Prostate gland (tissue), 2 donors: ENCODE data around the gene XYLT2. TPM values are rescaled to one million over a fixed set of nuclear protein-coding genes. Genes with fewer than 3 reads are reported as not detected.

Source experiments
- DNase-seq: peaks from one replicate; pipeline ENCODE4 v3.0.0-alpha.2; 2019; ENCODE audit warnings: low spot score
- H3K27ac ChIP-seq, 2 donors: fragments of 200-600 bp; sonication (generic); 2 replicates each; pipeline ENCODE4 v1.5.1; 2017 to 2019
- H3K27me3 ChIP-seq: fragments of 200-600 bp; sonication (generic); replicated peaks from 2 replicates; pipeline ENCODE4 v1.5.1; 2019; ENCODE audit not compliant: insufficient read depth
- H3K36me3 ChIP-seq, 2 donors: fragments of 200-600 bp; sonication (generic); 1 replicate in 1 of 2; 2 replicates in 1 of 2; pipeline versions ENCODE4 v1.5.1 to v1.8.1; 2017 to 2019
- H3K4me1 ChIP-seq: fragments of 200-600 bp; sonication (generic); replicated peaks from 2 replicates; pipeline ENCODE4 v1.5.1; 2019
- H3K4me3 ChIP-seq, 2 donors: fragments of 200-600 bp; sonication (generic); 2 replicates each; pipeline ENCODE4 v1.5.1; 2017 to 2019
- H3K9me3 ChIP-seq: fragments of 200-600 bp; sonication (generic); 2 replicates; pipeline ENCODE4 v1.5.1; 2017
- POLR2A ChIP-seq: fragments of 450-650 bp; IDR thresholded peaks from one replicate; pipeline ENCODE4 v1.6.1; 2016; ENCODE audit warnings: antibody characterized with exemption, mild to moderate bottlenecking
- POLR2AphosphoS5 ChIP-seq: sonication (generic); formaldehyde crosslinking; IDR thresholded peaks from one replicate; pipeline ENCODE4 v1.6.1; 2017; ENCODE audit warnings: antibody characterized with exemption
- WGBS: methylation state at CpG from one replicate; pipeline ENCODE4 v1.1.5; 2018; 5-methylcytosine and 5-hydroxymethylcytosine counted together
- intact Hi-C: fragments of 100-400 bp; cut with DNase I; formaldehyde crosslinking; loops from one replicate; pipeline ENCODE4 v1.14.2; 2022
- total RNA-seq, 2 donors: library from RNA; depleted of rRNA; stranded (reverse); fragments of >200 nt; gene quantifications; one replicate each; pipeline ENCODE4 v1.1.0, GENCODE V29; 2016
- TF ChIP-seq, protein P1 (sequence below), 4 experiments: fragments of 200-600 bp in 2 of 4; fragments of 450-650 bp in 2 of 4; sonication (generic) in 2 of 4; IDR thresholded peaks; 1 replicate in 3 of 4; 2 replicates in 1 of 4; pipeline ENCODE4 v1.5.1; 2016 to 2019; ENCODE audit warnings: antibody characterized with exemption in 4 of 4, mild to moderate bottlenecking in 2 of 4, moderate library complexity in 2 of 4

Gene XYLT2
- total RNA-seq, 2 donors from 2014 or later = 44.8 to 49.8 TPM

DNA sequence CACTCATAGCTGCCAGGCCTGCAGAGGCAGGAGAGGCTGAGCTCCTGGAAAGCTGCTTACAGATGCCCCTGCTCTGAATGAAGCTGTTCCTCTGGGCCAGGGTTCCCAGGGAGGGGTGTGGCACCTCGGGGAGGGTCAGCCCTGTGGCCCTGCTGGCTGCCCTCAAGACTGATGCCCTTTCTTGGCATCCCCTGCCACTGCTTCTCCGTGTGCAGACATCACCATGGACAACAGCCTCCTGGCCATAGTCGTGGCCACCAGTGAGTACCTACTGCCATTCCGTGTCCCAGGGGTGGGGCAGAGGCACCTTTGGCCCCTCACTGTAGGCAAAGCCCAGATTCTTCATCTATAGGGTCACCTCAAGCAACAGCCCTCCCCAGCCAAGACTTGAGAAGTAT lies 18.1 kb downstream of the XYLT2 start:
- WGBS = 52% methylated on average over 4 of the region's 4 CpGs
- Histone ChIP-seq H3K9me3 (no peaks in the 10 kb centered on the region), H3K36me3 (peaks cover 2 to 20% of the 10 kb centered on the region in 2 donors), H3K4me3 (no peak overlapping the region), H3K27ac (no peak overlapping the region), H3K4me1 (no peaks in the 10 kb centered on the region), H3K27me3 (no peaks in the 10 kb centered on the region)
- DNase-seq = no peak
- intact Hi-C loops = no loop called here
- TF ChIP-seq POLR2AphosphoS5 (no peak), POLR2A (no peak)
- TF ChIP-seq, protein P1, sequence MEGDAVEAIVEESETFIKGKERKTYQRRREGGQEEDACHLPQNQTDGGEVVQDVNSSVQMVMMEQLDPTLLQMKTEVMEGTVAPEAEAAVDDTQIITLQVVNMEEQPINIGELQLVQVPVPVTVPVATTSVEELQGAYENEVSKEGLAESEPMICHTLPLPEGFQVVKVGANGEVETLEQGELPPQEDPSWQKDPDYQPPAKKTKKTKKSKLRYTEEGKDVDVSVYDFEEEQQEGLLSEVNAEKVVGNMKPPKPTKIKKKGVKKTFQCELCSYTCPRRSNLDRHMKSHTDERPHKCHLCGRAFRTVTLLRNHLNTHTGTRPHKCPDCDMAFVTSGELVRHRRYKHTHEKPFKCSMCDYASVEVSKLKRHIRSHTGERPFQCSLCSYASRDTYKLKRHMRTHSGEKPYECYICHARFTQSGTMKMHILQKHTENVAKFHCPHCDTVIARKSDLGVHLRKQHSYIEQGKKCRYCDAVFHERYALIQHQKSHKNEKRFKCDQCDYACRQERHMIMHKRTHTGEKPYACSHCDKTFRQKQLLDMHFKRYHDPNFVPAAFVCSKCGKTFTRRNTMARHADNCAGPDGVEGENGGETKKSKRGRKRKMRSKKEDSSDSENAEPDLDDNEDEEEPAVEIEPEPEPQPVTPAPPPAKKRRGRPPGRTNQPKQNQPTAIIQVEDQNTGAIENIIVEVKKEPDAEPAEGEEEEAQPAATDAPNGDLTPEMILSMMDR (IDR thresholded peaks at IDR 0.05) = no peak

- H3K27me3 ChIP-seq = no peaks in the 10 kb centered on the region
- no peak overlapping the region for H3K27ac ChIP-seq
- no peak for DNase-seq
- H3K36me3 ChIP-seq = peaks cover 8 to 25% of the 10 kb centered on the region in 2 donors
- H3K9me3 ChIP-seq = no peaks in the 10 kb centered on the region
- no peak overlapping the region for H3K4me3 ChIP-seq
- WGBS = 59% methylated on average over 9 of the region's 9 CpGs
- H3K4me1 ChIP-seq = no peaks in the 10 kb centered on the region
- no peak for TF ChIP-seq POLR2A
- no peak for TF ChIP-seq POLR2AphosphoS5
- TF ChIP-seq, protein P1 (IDR thresholded peaks at IDR 0.05) = no peak
- intact Hi-C loops = no loop called here
These were observed 18.8 kb downstream of the XYLT2 start for GRCh38 chr17:50364715-50365114.

- WGBS = 73% methylated on average over 2 of the region's 2 CpGs
- no peaks in the 10 kb centered on the region for H3K9me3 ChIP-seq
- TF ChIP-seq POLR2A (no peak), POLR2AphosphoS5 (no peak)
- TF ChIP-seq, protein P1 (IDR thresholded peaks at IDR 0.05) = no peak
- H3K27ac ChIP-seq = no peak overlapping the region
- H3K27me3 ChIP-seq = no peaks in the 10 kb centered on the region
- peaks cover 13 to 30% of the 10 kb centered on the region in 2 donors for H3K36me3 ChIP-seq
- H3K4me1 ChIP-seq = no peaks in the 10 kb centered on the region
- intact Hi-C loops = no loop called here
- no peak overlapping the region for H3K4me3 ChIP-seq
- DNase-seq = no peak
These were observed 19.2 kb downstream of the XYLT2 start for GRCh38 chr17:50365165-50365564.

DNA sequence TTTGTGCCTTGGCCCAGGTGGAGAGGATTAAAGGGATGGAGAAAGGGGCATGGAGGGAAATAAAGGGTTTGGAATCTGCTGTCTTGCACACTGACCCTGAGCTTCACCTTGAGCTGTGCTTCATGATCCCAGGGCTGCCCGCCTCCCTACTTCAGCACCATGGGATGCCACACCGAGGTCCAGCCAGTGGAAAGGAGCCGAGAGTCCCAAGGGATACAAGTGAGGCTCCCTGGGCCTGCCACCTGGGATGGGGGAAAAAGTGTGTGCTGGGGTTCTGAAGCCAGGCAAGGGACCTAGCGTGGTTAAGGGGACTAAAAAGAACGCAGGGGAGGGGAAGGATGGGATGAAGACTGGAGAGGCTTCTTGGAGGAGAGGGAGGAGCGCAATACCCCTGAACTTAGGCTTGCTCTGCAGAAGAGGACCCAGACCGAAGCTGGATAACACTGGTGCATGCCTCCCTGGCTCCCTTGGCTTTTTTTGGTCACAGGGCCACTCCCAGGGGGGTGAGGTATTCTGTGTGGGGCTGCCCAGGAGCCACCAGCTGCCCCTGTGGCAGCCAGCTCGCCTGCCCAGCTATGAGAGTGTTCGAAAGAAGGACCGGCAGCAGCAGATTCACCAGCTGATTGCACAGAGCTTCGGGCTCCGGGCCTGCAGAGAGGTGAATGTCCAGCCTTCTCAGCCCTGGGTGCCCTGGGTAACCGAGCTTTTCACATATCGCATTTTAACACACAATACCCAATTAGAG lies 19.9 kb downstream of the XYLT2 start:
- WGBS = 97% methylated on average over 14 of the region's 14 CpGs
- Histone ChIP-seq H3K4me1 (no peaks in the 10 kb centered on the region), H3K27ac (no peak overlapping the region), H3K4me3 (no peak overlapping the region), H3K36me3 (peaks cover 14 to 31% of the 10 kb centered on the region in 2 donors), H3K9me3 (no peaks in the 10 kb centered on the region), H3K27me3 (no peaks in the 10 kb centered on the region)
- no peak for DNase-seq
- TF ChIP-seq POLR2A = no peak
- TF ChIP-seq, protein P1 (IDR thresholded peaks at IDR 0.05) = no peak
- TF ChIP-seq POLR2AphosphoS5 = no peak
- intact Hi-C loops = no loop called here

GRCh38 chr17:50367401-50367800 lies 21.5 kb downstream of the XYLT2 start:
- Histone ChIP-seq H3K4me1 (no peaks in the 10 kb centered on the region), H3K27me3 (no peaks in the 10 kb centered on the region), H3K36me3 (peaks cover 14 to 31% of the 10 kb centered on the region in 2 donors), H3K4me3 (no peak overlapping the region), H3K9me3 (no peaks in the 10 kb centered on the region), H3K27ac (no peak overlapping the region)
- intact Hi-C loops = no loop called here
- DNase-seq = no peak
- TF ChIP-seq, protein P1 (IDR thresholded peaks at IDR 0.05) = no peak
- TF ChIP-seq POLR2A = no peak
- no peak for TF ChIP-seq POLR2AphosphoS5
- 69% methylated on average over 1 of the region's 1 CpG for WGBS
